ENCODE results near the gene ATP8A1. TPM values are rescaled to one million over a fixed set of nuclear protein-coding genes. Genes with fewer than 3 reads are reported as not detected.
"Not testable (repeated sequence)": the region's sequence is repeated elsewhere in the genome, so short reads cannot be mapped to it uniquely, and the experiment has no call there.

Gene ATP8A1
- total RNA-seq, 1 experiment from 2014 or later: 6.8 TPM

DNA sequence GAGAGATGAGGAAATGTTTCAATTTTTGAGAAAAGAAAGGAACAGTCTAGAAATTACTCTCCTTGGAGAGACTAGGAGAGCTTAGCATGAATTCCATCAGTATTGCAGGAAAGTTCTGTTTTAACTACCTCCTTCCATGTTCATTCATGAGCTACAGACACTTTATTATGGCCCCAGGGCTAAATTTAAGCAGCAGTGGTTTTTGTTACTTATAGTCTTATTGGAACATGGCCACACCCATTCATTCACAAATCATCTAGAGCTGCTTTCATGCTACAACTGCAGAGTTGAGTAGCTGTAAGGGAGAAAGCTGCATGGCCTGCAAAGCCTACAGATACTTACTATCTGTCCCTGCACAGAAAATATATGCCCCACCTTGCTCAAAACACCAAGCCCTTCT is 178.0 kb downstream of the ATP8A1 start:
- DNase-seq (ENCODE audit: extremely low read depth, low read depth): no peak

DNA sequence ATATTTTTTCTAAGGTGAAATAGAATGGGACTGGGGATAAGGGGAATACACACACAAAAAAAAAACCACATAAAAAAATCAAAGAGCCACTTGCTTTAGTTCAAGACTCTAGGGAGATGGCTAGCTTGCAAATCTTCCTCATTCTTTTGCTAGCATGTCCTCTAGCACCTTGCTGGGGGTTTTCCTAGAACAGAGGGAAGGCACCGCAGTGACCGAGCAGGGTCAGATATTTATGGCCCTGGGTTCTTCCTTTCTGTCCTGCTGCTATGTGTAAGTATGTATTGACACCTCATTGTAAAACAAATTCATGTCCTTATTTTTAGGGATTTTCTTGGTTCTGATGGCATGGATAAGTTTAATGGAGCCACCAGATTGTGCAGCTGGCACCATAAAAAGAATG is 178.4 kb downstream of the ATP8A1 start:
- DNase-seq (ENCODE audit: extremely low read depth, low read depth): no peak

DNA sequence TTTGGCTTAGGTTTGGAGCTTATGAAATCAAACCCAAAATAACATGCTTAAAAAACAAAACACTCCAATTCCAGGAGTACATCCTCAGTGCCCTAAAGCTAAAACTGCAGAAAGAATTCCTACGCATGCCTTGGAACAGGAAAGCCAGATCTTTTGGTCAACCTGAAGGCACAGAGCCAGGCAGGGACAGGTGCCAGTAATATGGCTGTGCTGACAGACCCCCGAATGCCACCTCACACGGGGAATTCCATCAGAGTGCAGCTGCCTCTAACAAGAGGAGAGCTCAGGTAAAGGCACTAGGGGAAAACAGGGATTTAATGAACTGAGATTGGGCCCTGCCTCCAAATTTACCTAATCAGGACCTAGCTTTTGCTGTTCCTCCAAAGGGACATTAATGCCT is 182.5 kb downstream of the ATP8A1 start:
- DNase-seq (ENCODE audit: extremely low read depth, low read depth): no peak

DNA sequence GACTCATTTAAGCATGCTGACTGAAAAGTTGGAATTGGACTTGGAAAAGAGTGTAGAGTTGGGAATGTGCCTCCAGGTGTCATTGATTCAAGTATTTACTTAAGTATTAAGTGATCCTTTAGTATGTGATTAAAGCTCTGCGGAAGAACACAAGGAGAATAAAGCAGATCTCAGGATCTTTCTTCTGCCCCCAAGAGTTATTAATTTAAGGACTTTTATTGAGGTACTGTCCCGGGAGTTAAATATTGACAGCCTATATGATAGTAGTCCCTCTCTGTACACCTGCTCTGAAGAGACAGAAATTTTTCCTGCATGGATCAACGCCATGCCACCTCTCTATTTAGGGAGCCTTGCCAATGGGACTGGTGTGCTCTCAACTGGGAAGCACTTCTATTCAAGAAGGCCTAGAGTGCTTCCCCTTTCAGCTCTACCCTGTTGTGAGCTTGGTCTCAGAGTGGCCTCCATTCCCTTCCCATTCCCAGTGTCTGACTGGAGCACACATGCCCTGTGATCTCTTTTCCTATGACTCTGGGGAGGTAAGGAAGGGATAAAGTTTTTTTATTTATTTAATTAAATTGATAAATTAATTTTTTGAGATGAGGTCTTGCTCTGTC is 183.7 kb downstream of the ATP8A1 start:
- no peak for DNase-seq (ENCODE audit: extremely low read depth, low read depth)

DNA sequence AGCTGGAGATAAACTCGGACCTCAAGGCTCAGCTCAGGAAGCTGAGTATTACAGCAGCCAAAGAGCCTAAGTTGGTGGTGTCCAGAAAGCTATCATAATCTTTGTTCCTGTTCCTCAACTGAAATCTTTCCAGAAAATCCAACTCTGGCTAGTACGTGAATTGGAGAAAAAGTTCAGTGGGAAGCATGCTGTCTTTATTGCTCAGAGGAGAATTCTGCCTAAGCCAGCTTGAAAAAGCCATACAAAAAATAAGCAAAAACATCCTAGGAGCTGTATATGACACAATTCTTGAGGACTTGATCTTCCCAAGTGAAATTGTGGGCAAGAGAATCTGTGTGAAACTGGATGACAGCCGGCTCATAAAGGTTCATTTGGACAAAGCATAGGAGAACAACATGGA is 185.0 kb downstream of the ATP8A1 start:
- no peak for DNase-seq (ENCODE audit: extremely low read depth, low read depth)

DNA sequence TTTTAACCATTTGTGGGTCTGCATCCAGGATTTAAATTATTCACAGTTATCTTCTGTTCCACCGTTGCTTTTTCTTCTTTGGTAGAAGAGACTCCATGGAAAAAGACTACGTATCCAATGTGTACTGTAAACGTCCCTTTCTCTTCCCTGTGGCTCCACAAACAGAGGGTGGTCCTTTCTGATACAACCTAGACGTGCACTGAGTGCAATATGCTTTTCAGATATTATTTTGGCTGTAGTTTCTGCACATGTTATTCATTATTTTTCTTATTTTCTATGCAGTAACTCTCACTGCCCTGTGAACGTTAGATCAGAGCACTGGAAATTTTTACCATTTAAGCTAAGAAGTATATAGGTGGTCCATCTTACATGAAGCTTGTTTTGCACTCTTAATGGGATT is 186.9 kb downstream of the ATP8A1 start:
- DNase-seq (ENCODE audit: extremely low read depth, low read depth): no peak

DNA sequence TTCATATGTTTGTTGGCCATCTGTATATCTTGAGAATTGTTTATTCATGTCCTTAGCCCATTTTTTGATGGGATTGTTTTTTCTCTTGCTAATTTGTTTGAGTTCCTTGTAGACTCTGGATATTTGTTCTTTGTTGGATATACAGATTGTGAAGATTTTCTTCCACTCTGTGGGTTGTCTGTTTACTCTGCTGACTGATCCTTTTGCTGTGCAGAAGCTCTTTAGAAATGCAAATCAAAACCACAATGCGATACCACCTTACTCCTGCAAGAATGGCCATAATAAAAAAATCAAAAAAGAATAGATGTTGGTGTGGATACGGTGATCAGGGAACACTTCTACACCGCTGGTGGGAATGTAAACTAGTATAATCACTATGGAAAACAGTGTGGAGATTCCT is 189.1 kb downstream of the ATP8A1 start:
- not testable (repeated sequence) for DNase-seq (ENCODE audit: extremely low read depth, low read depth)

DNA sequence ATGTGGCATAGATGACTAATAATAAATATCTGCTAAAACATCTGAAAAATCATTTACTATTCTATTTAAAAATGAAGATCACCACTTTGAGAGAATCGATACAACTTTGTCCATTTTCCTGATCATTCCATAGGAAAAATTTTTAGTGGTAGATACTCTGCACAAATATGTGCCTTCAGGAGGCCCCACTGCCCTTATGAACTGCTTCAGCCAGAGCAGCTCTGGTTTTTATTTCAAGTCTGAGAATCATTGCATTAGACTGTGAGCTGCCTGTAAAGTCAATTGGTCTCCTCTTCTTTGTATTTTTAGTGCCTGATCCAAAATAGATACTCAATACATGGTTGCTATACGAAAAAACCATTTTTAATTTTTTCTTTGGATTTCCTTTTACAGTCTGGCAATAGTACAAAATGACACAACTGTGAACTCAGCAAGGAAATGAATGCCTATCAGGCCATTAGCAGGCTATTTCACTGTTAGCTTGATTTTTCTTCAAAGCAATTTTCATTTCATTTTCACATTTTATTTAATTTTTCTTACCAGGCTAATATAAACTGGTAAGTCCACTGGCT is 190.5 kb downstream of the ATP8A1 start:
- no peak for DNase-seq (ENCODE audit: extremely low read depth, low read depth)

DNA sequence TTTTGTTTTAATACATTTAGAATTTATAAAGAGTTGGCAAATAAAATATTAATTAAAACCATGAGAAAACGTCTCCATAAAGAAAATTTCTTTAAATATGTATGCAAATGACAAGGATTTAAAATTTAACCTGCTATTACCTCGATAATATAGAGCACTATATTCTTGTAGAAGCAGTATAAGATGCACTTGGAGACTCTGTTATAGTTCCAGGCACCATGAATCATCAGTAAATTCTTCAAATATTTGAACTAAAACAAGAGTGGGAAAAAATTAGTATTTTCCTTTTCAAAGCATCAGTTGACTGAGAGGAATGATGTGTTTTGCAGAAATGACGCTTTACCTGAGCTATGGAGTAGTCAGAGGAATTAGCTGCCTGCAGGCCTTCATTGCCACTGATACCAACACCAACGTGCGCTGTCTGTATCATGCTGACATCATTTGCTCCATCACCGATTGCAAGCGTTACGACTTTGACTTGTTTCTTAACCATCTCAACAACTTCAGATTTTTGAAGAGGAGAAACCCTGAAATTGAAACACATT is 192.3 kb downstream of the ATP8A1 start:
- no peak for DNase-seq (ENCODE audit: extremely low read depth, low read depth)

DNA sequence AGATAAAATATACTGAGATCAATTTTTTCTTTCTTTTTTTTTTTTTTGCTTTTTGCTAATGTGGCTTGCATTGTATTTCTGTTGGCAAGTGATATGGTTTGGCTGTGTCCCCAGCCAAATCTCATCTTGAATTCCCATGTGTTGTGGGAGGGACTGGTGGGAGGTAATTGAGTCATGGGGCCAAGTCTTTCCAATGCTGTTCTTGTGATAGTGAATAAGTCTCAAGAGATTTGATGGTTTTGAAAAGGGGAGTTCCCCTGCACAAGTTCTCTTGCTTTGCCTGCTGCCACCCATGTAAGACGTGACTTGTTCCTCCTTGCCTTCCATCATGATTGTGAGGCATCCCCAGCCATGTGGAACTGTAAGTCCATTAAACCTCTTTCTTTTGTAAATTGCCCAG is 195.7 kb downstream of the ATP8A1 start:
- not testable (repeated sequence) for DNase-seq (ENCODE audit: extremely low read depth, low read depth)

DNA sequence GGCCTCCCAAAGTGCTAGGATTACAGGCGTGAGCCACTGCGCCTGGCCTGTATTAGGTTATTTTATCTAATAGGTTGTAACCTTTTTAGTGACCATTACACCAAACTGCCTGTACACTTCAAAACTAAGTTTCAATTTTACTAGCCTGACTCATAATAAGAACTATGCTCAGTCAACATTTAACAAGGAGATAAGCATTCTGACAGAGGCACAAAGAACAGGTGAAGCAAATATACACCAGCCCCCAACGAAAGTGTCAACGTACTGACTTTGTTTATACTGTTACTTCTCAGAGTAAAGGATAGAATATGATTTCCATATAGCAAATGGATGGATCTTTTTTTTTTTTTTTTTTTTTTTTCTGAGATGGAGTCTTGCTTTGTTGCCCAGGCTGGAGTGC is 196.9 kb downstream of the ATP8A1 start:
- DNase-seq (ENCODE audit: extremely low read depth, low read depth): no peak

DNA sequence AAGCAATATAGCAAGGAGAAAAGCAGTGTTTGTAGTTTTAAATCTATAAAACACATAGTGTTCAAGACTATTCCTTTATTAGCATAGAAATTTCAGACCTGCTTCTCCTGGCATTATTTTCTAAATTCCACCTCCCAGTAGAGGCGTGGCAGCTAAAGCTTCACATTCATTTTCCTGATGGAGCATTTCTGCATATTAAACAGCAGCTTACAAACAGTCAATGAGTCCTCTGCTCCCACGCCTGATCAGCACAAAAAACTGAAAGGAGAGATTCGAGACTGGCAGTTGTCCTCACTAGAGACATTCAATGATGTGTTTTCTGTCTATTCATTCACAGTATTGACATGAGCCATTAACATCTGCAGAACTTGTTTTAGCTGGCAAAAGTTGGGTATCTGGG is 198.2 kb downstream of the ATP8A1 start:
- no peak for DNase-seq (ENCODE audit: extremely low read depth, low read depth)

DNA sequence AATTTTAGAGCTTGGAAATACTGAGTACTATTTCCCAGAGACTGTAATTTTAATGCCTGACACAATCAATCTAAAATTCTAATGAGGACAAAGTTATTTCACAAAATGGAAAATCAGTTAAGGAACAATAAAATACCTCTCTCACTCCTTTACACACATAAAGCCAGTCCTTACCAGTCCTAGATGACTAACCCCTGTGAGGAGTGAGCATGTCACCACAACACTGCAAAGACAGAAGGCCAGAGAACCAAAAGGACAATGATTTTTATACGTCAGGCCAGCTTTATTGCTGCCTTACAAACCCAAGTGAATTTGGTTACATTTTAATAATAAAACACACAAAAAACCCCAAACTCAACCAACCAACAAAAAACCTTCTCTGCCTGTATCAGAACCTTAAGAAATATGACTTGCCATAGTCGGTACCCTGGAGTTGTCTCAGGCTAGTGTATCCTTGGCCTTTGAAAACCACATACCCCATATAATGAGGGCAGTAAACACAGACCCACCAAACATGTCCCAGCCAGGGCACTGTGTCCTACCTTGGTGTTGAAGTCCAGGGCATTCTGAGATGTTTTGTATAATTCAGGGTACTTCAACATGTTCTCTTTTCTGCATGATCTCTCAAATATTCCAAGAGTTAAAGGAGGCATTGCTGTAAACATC is 202.0 kb downstream of the ATP8A1 start:
- no peak for DNase-seq (ENCODE audit: extremely low read depth, low read depth)

DNA sequence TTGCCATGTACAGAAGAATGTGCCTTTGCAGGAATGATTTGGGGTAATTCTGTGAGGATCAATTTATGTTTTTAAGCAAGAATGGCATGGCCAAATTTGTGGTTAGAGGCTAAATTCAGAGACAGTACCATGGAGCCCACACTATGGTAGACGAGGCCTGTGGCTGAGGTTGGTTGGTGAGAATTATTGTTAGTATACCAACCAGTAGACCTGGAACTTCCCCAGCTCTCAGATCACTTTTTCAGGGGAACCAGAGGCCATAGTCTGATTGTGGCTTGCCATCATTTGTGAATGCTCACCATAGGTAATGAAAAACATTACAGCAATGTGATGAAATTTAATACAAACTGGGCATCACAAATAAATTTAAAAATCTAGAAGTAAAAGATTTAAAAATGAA is 203.3 kb downstream of the ATP8A1 start:
- DNase-seq (ENCODE audit: extremely low read depth, low read depth): no peak

DNA sequence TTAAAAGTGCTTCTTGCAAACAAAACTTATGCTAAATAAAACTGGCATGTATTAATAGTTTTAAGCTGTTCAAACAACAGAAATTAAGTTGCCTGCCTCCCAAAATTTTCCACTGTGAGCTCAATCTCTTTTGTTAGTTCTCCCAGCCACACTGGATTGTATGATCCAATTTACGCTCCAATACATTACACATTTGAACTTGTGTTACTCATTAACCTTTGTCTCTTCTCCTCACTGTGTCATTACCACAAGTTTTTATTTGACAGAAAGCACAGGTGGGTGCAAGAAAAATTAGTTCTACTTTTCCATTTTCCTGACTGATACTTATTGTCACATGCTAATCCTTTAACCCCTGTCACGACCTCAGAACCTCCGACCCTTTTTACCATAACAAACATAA is 204.1 kb downstream of the ATP8A1 start:
- DNase-seq (ENCODE audit: extremely low read depth, low read depth): no peak

DNA sequence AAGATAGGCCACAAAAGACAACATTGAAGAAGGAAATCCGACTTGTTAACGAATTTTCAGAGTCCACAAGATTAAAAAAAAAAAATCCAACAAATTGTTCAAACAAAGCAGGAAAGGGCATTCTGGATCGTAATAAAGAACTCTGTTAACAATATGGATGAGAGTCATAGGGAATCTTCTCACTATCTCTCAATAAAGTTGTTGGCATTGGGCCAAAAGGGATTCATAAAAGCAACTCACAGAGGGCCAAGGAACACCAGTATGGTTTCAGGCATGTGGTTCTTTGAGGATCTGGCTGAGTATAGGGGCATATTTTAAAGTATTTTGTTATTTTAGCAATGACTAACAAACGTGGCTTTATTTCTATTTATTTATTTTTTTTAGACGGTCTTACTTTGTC is 210.1 kb downstream of the ATP8A1 start:
- DNase-seq (ENCODE audit: extremely low read depth, low read depth): no peak

DNA sequence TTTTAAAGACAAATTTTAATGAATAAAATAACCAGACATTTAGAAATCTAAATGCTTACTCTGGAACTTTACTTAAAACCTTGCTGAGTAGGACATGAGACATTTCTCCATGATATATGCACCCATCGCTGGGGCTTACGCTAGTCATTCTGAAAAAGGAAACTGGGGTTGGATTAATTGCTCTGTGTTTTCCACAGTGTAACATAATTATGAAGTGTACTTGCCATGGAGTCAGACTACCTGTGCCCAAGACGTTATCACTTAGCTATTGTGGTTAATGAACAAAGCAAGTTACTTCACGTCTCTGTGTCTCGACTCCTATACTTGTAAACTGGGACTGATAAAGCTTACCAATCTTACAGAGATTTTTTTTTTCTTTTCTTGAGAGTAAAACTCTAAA is 211.9 kb downstream of the ATP8A1 start:
- no peak for DNase-seq (ENCODE audit: extremely low read depth, low read depth)

DNA sequence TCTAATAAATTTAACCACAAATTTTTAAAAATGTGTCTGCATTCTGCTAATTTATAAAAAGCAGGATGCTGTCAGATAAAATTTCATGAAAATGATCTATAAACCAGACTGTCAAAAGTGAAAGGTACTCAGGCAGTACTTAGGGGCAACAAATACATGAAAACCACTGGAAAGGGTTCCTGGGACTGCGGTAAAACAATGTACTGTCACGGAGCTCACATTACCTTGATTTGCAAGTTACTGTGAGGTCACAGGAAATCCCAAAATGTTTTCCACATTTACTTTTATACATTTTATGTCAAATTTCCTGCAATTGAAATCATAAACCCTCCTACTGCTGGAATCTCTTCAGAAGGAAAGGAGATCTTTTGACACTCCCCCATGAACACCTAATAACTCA is 214.3 kb downstream of the ATP8A1 start:
- DNase-seq (ENCODE audit: extremely low read depth, low read depth): no peak

DNA sequence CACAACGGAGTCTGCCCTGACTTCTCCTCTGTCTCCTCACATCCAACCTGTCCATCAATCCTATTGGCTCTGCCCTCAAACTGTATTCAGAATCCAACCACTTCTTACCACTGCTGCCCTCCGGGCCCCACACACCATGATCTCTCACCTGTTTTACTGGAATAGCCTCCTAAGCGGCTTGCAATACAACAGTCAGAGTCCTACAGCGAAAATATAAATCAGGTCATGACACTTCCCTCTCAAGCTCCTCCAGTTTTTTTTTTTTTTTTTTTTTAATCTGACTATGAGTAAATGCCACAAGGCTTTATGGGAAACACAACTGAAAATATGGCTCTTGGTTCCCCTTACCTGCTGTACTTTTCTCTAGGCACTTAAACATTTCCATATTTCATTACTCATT is 216.8 kb downstream of the ATP8A1 start:
- no peak for DNase-seq (ENCODE audit: extremely low read depth, low read depth)

DNA sequence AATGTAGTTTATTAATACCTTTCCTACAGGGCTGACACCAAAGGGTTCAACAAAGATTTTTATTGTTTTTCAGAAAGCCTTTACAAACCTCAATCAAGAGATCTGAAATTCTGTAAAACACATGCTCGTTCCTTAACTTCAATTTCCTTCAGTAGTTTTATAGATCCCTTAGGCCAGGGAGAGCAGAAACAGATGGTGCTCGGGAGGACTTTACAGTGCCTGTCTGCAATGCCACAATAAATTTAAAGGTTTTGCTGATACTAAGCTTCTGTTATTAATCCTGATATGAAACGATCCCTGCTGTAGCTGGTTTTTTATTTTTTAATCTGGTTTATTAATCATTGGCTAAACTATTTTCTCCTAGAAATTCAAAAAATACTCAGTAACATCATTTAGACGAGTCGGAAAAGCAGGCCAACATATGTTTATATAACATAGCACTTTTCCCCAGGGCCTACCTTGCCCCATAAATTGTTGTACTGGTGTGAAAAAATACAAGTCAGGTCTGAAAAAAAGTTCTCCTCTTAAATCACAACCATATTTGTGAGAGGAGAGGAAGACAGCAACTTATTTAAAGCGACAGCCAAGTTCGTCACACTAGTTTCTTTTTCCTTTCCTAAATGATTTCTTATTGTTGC is 219.9 kb downstream of the ATP8A1 start:
- DNase-seq (ENCODE audit: extremely low read depth, low read depth): no peak

DNA sequence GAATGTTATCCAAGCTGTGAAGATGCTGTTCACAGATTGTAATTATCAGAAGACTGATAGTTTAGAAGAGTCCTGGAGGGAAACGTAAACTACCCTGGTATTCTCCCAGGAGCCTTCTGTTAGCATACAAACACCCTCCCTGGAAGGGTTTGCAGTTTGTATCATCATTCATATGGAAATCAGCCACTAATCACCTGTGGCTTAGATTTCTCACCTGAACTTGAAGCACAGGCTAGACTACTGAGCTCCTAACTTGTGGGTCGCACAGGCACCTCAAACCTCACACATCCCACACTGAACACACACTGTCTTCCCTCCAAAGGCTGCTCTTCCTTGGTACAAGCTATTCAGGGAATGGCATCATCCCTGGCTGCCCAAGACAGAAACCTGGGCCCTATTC is 228.9 kb downstream of the ATP8A1 start:
- no peak for DNase-seq (ENCODE audit: extremely low read depth, low read depth)

All from NCI-H460 (cell line).